Measurements from ENCODE around the gene SYTL5.

SYTL5 gene

DNA sequence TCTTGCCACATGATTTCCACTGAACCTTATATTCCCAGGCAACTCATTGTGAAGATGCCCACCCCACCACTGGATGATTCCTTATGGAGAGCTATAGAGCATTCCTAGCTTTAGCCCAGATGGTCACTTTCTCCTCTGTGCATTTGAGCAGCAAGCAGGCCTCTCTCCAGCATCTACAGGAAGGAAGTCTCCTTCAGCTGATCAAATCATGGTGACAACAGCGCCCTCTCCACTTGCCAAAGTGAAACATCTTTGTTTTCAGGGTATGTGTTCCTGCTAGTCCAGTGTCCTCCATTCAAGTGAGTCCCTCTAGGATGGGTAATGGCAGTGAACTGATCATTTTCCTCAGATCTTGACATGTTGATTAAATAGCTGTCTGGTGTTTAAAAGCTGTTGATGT is 10.9 kb upstream of the SYTL5 start:
- Histone ChIP-seq H3K4me2 (ENCODE audit: low read depth, low read length, poor library complexity, severe bottlenecking) (no peak overlapping the region), H3K36me3 (ENCODE audit: insufficient read depth, low read length) (no peaks in the 10 kb centered on the region), H2AFZ (ENCODE audit: low read length) (0 out of 2 replicates have a peak overlapping the region, but pooled peaks have one; percentile 44), H3K4me1 (ENCODE audit: insufficient read depth, low read length, poor library complexity, severe bottlenecking) (no peaks in the 10 kb centered on the region), H3K79me2 (ENCODE audit: insufficient read depth, low read length) (no peaks in the 10 kb centered on the region), H3K9me2 (replicated peaks; ENCODE audit: low read depth, low read length) (no peaks in the 10 kb centered on the region), H3K27me3 (ENCODE audit: insufficient read depth, low read length, poor library complexity, severe bottlenecking) (no peaks in the 10 kb centered on the region), H3K9me3 (ENCODE audit: insufficient read depth, low read depth, low read length) (no peaks in the 10 kb centered on the region), H4K20me1 (ENCODE audit: insufficient read depth, low read length, poor library complexity, severe bottlenecking) (no peaks in the 10 kb centered on the region), H3K9ac (ENCODE audit: low read depth, low read length, poor library complexity, severe bottlenecking) (no peak overlapping the region), H3K4me3 (ENCODE audit: low read length, poor library complexity, severe bottlenecking) (no peak overlapping the region), H3F3A (ENCODE audit: low read depth) (no peaks in the 10 kb centered on the region)
- no peak for TF ChIP-seq EZH2phosphoT487 (IDR thresholded peaks at IDR 0.05; ENCODE audit: borderline replicate concordance)
- TF ChIP-seq, protein P1, sequence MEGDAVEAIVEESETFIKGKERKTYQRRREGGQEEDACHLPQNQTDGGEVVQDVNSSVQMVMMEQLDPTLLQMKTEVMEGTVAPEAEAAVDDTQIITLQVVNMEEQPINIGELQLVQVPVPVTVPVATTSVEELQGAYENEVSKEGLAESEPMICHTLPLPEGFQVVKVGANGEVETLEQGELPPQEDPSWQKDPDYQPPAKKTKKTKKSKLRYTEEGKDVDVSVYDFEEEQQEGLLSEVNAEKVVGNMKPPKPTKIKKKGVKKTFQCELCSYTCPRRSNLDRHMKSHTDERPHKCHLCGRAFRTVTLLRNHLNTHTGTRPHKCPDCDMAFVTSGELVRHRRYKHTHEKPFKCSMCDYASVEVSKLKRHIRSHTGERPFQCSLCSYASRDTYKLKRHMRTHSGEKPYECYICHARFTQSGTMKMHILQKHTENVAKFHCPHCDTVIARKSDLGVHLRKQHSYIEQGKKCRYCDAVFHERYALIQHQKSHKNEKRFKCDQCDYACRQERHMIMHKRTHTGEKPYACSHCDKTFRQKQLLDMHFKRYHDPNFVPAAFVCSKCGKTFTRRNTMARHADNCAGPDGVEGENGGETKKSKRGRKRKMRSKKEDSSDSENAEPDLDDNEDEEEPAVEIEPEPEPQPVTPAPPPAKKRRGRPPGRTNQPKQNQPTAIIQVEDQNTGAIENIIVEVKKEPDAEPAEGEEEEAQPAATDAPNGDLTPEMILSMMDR (conservative IDR thresholded peaks at IDR 0.05; ENCODE audit: low read length): peak; percentile 57

GRCh38 chrX:37997096-37997495 is 9.3 kb upstream of the SYTL5 start:
- Histone ChIP-seq H4K20me1 (ENCODE audit: insufficient read depth, low read length, poor library complexity, severe bottlenecking) (no peaks in the 10 kb centered on the region), H3K36me3 (ENCODE audit: insufficient read depth, low read length) (no peaks in the 10 kb centered on the region), H3K9ac (ENCODE audit: low read depth, low read length, poor library complexity, severe bottlenecking) (no peak overlapping the region), H3K4me3 (ENCODE audit: low read length, poor library complexity, severe bottlenecking) (no peak overlapping the region), H3K79me2 (ENCODE audit: insufficient read depth, low read length) (no peaks in the 10 kb centered on the region), H3K9me3 (ENCODE audit: insufficient read depth, low read depth, low read length) (no peaks in the 10 kb centered on the region), H2AFZ (ENCODE audit: low read length) (no peak overlapping the region), H3F3A (ENCODE audit: low read depth) (no peaks in the 10 kb centered on the region), H3K9me2 (replicated peaks; ENCODE audit: low read depth, low read length) (no peaks in the 10 kb centered on the region), H3K27me3 (ENCODE audit: insufficient read depth, low read length, poor library complexity, severe bottlenecking) (no peaks in the 10 kb centered on the region), H3K4me1 (ENCODE audit: insufficient read depth, low read length, poor library complexity, severe bottlenecking) (no peaks in the 10 kb centered on the region), H3K4me2 (ENCODE audit: low read depth, low read length, poor library complexity, severe bottlenecking) (no peak overlapping the region)
- TF ChIP-seq, protein P1 (conservative IDR thresholded peaks at IDR 0.05; ENCODE audit: low read length): no peak
- no peak for TF ChIP-seq EZH2phosphoT487 (IDR thresholded peaks at IDR 0.05; ENCODE audit: borderline replicate concordance)

GRCh38 chrX:37998586-37999262 is 7.6 kb upstream of the SYTL5 start:
- no peak overlapping the region for H2AFZ ChIP-seq (ENCODE audit: low read length)
- H3F3A ChIP-seq (ENCODE audit: low read depth): no peaks in the 10 kb centered on the region
- no peaks in the 10 kb centered on the region for H3K27me3 ChIP-seq (ENCODE audit: insufficient read depth, low read length, poor library complexity, severe bottlenecking)
- no peaks in the 10 kb centered on the region for H3K4me1 ChIP-seq (ENCODE audit: insufficient read depth, low read length, poor library complexity, severe bottlenecking)
- H3K9ac ChIP-seq (ENCODE audit: low read depth, low read length, poor library complexity, severe bottlenecking): no peak overlapping the region
- H3K4me2 ChIP-seq (ENCODE audit: low read depth, low read length, poor library complexity, severe bottlenecking): no peak overlapping the region
- H4K20me1 ChIP-seq (ENCODE audit: insufficient read depth, low read length, poor library complexity, severe bottlenecking): no peaks in the 10 kb centered on the region
- H3K4me3 ChIP-seq (ENCODE audit: low read length, poor library complexity, severe bottlenecking): no peak overlapping the region
- H3K36me3 ChIP-seq (ENCODE audit: insufficient read depth, low read length): no peaks in the 10 kb centered on the region
- no peaks in the 10 kb centered on the region for H3K79me2 ChIP-seq (ENCODE audit: insufficient read depth, low read length)
- H3K9me2 ChIP-seq (replicated peaks; ENCODE audit: low read depth, low read length): no peaks in the 10 kb centered on the region
- no peak for TF ChIP-seq EZH2phosphoT487 (IDR thresholded peaks at IDR 0.05; ENCODE audit: borderline replicate concordance)
- TF ChIP-seq, protein P1 (conservative IDR thresholded peaks at IDR 0.05; ENCODE audit: low read length): no peak
- H3K9me3 ChIP-seq (ENCODE audit: insufficient read depth, low read depth, low read length): no peaks in the 10 kb centered on the region

Data from Loucy (cell line).